ENCODE data around the gene LOC128125822.

Gene LOC128125822

DNA sequence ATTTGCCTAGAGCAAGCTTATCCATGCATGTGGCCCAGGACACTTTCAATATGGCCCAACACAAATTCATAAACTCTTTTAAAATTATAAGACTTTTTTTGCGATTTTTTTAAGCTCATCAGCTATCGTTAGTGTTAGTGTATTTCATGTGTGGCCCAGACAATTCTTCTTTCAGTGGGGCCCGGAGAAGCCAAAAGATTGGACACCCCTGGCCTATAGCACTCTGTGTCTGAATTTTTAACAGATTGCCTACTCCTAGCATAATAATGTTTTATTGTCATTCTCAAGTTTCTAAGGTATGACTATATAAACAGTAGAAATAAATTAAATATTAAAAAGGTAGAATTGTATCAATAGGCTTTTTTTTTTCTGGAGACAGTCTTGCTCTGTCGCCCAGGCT is 48.6 kb upstream of the LOC128125822 start:
- Histone ChIP-seq H3K27ac (ENCODE audit: extremely low read depth, low read depth, low read length) (no peak overlapping the region), H3K4me3 (ENCODE audit: low read depth, low read length) (no peak overlapping the region), H3K9me3 (ENCODE audit: control insufficient read depth, insufficient read depth, low read depth, low read length) (no peaks in the 10 kb centered on the region), H3K4me1 (ENCODE audit: control insufficient read depth, insufficient read depth, low read length) (peaks cover 9% of the 10 kb centered on the region), H3K36me3 (ENCODE audit: control insufficient read depth in 2 of 2, insufficient read depth in 1 of 2, low read length in 2 of 2) (no peaks in the 10 kb centered on the region)
- TF ChIP-seq ZNF843 (tag by site-specific recombination; IDR thresholded peaks at IDR 0.05) (no peak), ZNF391 (tag by site-specific recombination; IDR thresholded peaks at IDR 0.05; ENCODE audit: borderline replicate concordance, low read depth) (no peak), ZNF776 (tag by site-specific recombination; IDR thresholded peaks at IDR 0.05; ENCODE audit: borderline replicate concordance) (no peak), ZNF664 (tag by site-specific recombination; IDR thresholded peaks at IDR 0.05) (no peak), ZBTB7A (tag by site-specific recombination; IDR thresholded peaks at IDR 0.05; ENCODE audit: low read depth) (no peak)
- ChIA-PET POLR2A (no interaction called here), CTCF (interaction anchor here (0.6 kb wide), 1 partner anchor 27 kb away, joined by 3 read pairs; no protein-coding TSS in a partner anchor)

DNA sequence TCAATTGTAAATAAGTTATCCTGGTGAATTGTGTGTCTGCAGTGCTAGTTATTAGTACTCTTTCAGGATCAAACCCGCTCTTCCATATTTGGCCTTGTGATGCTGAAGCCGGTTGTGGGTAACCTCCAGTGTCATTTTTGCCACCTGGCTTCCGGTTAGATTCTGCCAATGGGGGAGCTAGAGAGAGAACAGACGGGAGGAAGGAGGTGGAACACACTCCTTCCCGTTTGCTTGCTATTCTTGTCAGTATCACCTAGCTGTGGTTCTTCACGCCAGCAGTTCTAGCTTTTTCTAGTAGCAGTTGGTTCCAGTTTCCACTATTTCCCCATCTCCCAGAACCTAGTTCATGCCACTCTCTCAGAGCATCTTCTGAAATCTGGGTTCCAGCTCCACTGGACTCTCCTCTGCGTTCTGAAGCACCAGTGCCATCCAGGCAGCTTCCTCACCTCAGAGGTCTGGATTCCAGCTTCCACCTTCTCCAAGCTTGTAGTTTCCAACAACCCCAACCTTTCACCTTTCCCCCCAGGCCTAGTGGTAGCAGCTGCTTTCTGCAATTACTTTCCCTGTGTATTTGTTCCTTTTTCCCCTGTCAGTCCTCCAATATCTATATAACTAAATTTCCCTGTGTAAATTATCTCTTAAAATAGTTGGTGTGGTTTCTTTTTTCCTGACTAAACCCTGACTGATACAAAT is 46.9 kb upstream of the LOC128125822 start:
- POLR2A ChIA-PET: no interaction called here
- no peak overlapping the region for H3K27ac ChIP-seq (ENCODE audit: extremely low read depth, low read depth, low read length)
- no peaks in the 10 kb centered on the region for H3K36me3 ChIP-seq (ENCODE audit: control insufficient read depth in 2 of 2, insufficient read depth in 1 of 2, low read length in 2 of 2)
- no peak overlapping the region for H3K4me3 ChIP-seq (ENCODE audit: low read depth, low read length)
- TF ChIP-seq ZNF654 (tag by site-specific recombination; IDR thresholded peaks at IDR 0.05; ENCODE audit: low read depth): no peak
- TF ChIP-seq GFI1B (tag by site-specific recombination; IDR thresholded peaks at IDR 0.05): no peak
- TF ChIP-seq ZNF404 (tag by site-specific recombination; IDR thresholded peaks at IDR 0.05): no peak
- no peak for TF ChIP-seq ZNF747 (tag by site-specific recombination; IDR thresholded peaks at IDR 0.05)
- TF ChIP-seq ZNF140 (tag by site-specific recombination; IDR thresholded peaks at IDR 0.05): no peak
- CTCF ChIA-PET: interaction anchor here (0.6 to 1.8 kb wide), 4 partner anchors 21 to 277 kb away, joined by 3 to 5 read pairs (median 4); no protein-coding TSS in a partner anchor
- H3K9me3 ChIP-seq (ENCODE audit: control insufficient read depth, insufficient read depth, low read depth, low read length): no peaks in the 10 kb centered on the region
- H3K4me1 ChIP-seq (ENCODE audit: control insufficient read depth, insufficient read depth, low read length): peaks cover 11% of the 10 kb centered on the region

DNA sequence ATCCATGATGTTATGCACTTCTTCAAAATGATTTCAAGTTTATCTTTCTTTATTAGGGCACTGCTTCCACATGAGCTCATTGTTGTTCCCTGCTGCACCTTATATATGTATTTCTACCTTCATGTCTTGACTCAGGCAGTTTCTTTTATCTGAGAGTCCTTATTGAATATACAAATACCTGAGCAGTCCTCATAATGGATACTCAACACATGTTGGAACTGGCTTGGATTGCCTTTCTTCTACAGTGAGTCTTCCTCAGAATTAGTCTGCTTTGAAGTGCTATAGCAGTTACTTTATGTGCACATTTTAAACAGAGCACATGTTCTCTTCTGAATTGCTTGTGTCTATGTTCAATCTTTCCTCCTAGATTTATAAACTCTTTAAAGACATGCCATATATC is 45.3 kb upstream of the LOC128125822 start:
- Histone ChIP-seq H3K27ac (ENCODE audit: extremely low read depth, low read depth, low read length) (no peak overlapping the region), H3K4me1 (ENCODE audit: control insufficient read depth, insufficient read depth, low read length) (peaks cover 4% of the 10 kb centered on the region; the same call in 1 of the 2 replicates), H3K36me3 (ENCODE audit: control insufficient read depth in 2 of 2, insufficient read depth in 1 of 2, low read length in 2 of 2) (no peaks in the 10 kb centered on the region), H3K4me3 (ENCODE audit: low read depth, low read length) (no peak overlapping the region), H3K9me3 (ENCODE audit: control insufficient read depth, insufficient read depth, low read depth, low read length) (no peaks in the 10 kb centered on the region)
- POLR2A ChIA-PET: no interaction called here
- CTCF ChIA-PET: interaction anchor here (0.9 to 1.8 kb wide), 2 partner anchors 47 to 48 kb away, joined by 3 to 4 read pairs; no protein-coding TSS in a partner anchor
- TF ChIP-seq ZNF140 (tag by site-specific recombination; IDR thresholded peaks at IDR 0.05): no peak
- no peak for TF ChIP-seq ZNF561 (tag by site-specific recombination; IDR thresholded peaks at IDR 0.05; ENCODE audit: borderline replicate concordance)
- TF ChIP-seq ZBTB7A (tag by site-specific recombination; IDR thresholded peaks at IDR 0.05; ENCODE audit: low read depth): no peak
- TF ChIP-seq ZNF423 (tag by site-specific recombination; IDR thresholded peaks at IDR 0.05): no peak
- no peak for TF ChIP-seq ZNF558 (tag by site-specific recombination; IDR thresholded peaks at IDR 0.05)
- TF ChIP-seq, protein P1, sequence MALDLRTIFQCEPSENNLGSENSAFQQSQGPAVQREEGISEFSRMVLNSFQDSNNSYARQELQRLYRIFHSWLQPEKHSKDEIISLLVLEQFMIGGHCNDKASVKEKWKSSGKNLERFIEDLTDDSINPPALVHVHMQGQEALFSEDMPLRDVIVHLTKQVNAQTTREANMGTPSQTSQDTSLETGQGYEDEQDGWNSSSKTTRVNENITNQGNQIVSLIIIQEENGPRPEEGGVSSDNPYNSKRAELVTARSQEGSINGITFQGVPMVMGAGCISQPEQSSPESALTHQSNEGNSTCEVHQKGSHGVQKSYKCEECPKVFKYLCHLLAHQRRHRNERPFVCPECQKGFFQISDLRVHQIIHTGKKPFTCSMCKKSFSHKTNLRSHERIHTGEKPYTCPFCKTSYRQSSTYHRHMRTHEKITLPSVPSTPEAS (tag by site-specific recombination; IDR thresholded peaks at IDR 0.05): no peak
- TF ChIP-seq ZBTB21 (tag by site-specific recombination; IDR thresholded peaks at IDR 0.05): no peak
- TF ChIP-seq, protein P2, sequence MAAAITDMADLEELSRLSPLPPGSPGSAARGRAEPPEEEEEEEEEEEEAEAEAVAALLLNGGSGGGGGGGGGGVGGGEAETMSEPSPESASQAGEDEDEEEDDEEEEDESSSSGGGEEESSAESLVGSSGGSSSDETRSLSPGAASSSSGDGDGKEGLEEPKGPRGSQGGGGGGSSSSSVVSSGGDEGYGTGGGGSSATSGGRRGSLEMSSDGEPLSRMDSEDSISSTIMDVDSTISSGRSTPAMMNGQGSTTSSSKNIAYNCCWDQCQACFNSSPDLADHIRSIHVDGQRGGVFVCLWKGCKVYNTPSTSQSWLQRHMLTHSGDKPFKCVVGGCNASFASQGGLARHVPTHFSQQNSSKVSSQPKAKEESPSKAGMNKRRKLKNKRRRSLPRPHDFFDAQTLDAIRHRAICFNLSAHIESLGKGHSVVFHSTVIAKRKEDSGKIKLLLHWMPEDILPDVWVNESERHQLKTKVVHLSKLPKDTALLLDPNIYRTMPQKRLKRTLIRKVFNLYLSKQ (tag by site-specific recombination; IDR thresholded peaks at IDR 0.05; ENCODE audit: borderline replicate concordance): no peak
- TF ChIP-seq, protein P3, sequence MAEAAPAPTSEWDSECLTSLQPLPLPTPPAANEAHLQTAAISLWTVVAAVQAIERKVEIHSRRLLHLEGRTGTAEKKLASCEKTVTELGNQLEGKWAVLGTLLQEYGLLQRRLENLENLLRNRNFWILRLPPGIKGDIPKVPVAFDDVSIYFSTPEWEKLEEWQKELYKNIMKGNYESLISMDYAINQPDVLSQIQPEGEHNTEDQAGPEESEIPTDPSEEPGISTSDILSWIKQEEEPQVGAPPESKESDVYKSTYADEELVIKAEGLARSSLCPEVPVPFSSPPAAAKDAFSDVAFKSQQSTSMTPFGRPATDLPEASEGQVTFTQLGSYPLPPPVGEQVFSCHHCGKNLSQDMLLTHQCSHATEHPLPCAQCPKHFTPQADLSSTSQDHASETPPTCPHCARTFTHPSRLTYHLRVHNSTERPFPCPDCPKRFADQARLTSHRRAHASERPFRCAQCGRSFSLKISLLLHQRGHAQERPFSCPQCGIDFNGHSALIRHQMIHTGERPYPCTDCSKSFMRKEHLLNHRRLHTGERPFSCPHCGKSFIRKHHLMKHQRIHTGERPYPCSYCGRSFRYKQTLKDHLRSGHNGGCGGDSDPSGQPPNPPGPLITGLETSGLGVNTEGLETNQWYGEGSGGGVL (tag by site-specific recombination; IDR thresholded peaks at IDR 0.05): no peak
- TF ChIP-seq ZNF248 (tag by site-specific recombination; IDR thresholded peaks at IDR 0.05): no peak
- TF ChIP-seq, protein P4, sequence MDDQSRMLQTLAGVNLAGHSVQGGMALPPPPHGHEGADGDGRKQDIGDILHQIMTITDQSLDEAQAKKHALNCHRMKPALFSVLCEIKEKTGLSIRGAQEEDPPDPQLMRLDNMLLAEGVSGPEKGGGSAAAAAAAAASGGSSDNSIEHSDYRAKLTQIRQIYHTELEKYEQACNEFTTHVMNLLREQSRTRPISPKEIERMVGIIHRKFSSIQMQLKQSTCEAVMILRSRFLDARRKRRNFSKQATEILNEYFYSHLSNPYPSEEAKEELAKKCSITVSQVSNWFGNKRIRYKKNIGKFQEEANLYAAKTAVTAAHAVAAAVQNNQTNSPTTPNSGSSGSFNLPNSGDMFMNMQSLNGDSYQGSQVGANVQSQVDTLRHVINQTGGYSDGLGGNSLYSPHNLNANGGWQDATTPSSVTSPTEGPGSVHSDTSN (CRISPR knock-in tag; IDR thresholded peaks at IDR 0.05): no peak
- TF ChIP-seq, protein P5, sequence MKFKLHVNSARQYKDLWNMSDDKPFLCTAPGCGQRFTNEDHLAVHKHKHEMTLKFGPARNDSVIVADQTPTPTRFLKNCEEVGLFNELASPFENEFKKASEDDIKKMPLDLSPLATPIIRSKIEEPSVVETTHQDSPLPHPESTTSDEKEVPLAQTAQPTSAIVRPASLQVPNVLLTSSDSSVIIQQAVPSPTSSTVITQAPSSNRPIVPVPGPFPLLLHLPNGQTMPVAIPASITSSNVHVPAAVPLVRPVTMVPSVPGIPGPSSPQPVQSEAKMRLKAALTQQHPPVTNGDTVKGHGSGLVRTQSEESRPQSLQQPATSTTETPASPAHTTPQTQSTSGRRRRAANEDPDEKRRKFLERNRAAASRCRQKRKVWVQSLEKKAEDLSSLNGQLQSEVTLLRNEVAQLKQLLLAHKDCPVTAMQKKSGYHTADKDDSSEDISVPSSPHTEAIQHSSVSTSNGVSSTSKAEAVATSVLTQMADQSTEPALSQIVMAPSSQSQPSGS (tag by site-specific recombination; IDR thresholded peaks at IDR 0.05; ENCODE audit: low read depth): no peak
- TF ChIP-seq ZNF157 (tag by site-specific recombination; IDR thresholded peaks at IDR 0.05): no peak
- no peak for TF ChIP-seq ZNF335 (tag by site-specific recombination; conservative IDR thresholded peaks at IDR 0.05)
